C4-2B (cell line): ENCODE data around the gene PCYOX1L.

Experiments
- H3K27ac ChIP-seq: fragments of 450-650 bp; 2 replicates; pipeline ENCODE4 v1.5.1; 2017
- CTCF ChIP-seq: fragments of 450-650 bp; conservative IDR thresholded peaks from 2 replicates; pipeline ENCODE4 v1.5.1; 2017; ENCODE audit warnings: mild to moderate bottlenecking
- ZFX ChIP-seq: fragments of 450-650 bp; IDR thresholded peaks from 2 replicates; pipeline ENCODE4 v1.6.1; 2017

The PCYOX1L gene

DNA sequence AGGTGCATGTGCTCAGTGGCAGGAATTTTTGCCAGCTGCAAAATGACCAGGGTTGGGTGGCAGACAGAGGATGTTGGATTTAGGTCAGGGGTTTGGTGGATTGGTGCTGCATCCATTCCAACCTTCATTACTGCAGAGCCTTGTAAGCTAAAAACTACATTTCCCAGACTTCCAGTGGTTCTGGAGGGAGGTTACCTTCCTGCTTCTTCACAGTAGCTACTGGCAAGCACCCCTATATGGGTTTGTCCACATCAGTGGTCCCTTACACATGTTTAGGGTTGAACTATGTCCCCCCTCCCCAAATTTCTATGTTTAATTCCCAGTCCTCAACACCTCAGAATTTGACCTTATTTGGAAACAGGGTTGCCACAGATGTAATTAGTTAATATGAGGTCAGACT, 41.9 kb downstream of the PCYOX1L start:
- H3K27ac ChIP-seq = no peak overlapping the region
- TF ChIP-seq CTCF = no peak
- no peak for TF ChIP-seq ZFX

DNA sequence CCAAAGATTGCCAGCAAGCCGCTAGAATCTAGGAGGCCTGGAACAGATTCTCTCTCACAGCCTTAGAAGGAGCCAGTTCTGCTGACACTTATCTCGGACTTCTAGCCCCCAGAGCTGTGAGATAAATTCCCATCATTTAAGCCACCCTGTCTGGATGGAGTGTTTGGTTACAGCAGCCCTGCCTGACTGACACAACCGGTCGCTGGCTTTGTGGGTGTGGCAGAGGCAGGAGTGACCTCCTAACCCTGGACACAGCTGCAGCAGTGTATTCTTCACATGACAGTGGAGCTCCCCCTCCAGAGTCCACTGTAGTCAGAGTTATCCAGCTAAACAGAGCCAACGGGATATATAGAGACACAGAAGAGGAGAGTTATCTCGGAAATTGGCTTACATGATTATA, 42.5 kb downstream of the PCYOX1L start:
- H3K27ac ChIP-seq = no peak overlapping the region
- TF ChIP-seq ZFX = no peak
- no peak for TF ChIP-seq CTCF

DNA sequence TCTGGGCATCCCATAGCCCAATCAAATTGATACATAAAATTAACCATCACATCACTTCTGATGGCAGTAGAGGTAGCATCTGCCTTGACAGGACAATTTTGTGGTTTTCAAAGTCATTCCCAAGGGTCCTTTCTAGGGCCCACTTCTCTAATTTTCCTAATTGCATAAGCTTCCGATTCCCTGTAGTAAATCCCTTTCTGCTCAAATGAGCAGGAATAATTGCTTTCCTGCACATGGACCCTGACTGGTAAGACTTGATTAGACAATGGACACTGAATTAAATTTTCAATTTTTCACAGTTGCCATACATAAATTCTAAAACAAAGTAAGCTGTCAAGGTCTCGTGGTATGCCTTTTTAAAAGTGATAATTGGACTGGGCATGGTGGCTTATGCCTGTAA, 43.2 kb downstream of the PCYOX1L start:
- no peak overlapping the region for H3K27ac ChIP-seq
- TF ChIP-seq ZFX = no peak
- no peak for TF ChIP-seq CTCF

- TF ChIP-seq ZFX (no peak), CTCF (no peak)
- H3K27ac ChIP-seq = no peak overlapping the region
Measured at GRCh38 chr5:149402291-149402690, 44.4 kb downstream of the PCYOX1L start.

DNA sequence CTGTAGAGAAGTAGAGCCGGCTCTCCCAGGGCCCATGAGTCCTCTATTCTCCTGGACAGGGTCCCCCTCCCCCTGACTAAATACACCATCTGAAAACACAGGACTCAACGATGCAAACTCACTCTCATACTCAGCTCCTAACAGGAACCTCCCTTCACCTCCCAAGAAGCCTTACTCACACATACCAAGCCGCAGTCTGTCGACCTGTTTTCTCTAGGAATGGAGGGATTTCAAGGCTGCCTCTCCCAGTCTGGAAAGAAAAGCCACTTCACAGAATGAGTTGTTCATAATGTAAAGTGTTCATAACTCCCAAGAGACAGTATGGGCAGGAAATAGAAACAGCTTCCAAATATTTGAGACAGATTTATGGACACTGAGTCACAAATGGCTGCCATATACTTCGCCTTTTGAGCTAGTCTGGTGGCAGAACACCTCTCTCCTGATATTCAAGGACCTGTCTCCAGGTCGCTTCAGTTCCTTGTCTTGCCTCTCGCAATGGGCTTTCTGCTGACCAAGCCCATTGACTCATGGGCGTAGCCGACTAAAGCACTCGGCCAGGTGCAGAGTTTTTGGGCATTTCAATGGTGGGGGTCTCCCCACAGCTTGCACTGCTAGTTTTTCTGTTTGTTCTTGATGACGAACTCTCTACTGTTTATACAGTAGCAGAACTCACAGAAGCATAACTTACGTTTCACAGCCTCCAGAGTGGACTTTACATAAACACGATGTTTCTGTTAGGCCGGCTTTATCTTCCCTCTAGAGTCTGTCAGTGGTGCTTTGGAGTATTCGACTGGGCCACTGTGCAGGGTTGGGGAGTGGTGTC, 46.3 kb downstream of the PCYOX1L start:
- no peak overlapping the region for H3K27ac ChIP-seq
- TF ChIP-seq ZFX = no peak
- no peak for TF ChIP-seq CTCF

DNA sequence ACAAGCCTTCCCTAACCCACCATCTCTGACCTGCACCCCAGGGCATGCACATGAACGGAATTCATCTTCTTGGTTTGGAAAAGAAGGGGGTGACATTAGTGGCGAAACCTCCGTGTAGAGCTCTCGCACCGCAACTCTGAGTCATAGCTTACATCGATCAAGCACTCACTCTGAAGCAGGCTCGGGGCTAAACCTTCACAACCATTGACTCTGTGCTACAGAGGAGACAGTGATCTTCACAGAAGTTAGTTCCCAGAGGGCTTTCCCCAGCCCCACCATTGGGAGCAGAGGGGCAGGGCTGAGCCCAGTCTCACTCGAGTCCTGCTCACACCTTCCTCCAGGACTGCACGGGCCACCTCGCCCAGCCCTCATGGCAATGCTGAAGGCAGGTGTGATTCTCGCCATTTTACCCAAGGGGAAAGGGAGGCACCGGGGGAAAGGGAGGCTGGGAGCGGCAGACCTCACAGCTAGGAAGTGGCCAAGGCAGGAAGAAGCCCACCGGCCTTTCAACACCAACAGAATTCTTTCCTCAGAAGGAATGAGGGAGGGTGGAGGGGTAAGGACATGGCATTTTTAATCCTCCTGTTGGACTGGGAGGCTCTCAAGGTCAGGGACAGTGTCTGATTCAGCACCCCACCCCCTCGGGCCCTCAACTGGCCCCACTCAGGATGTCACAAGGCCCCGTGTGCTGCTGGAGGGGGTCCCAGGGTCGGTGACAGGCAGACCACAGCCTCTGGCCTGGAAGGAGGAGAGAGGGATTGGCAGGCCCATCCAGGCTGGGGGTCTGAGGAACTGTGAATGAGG, 47.1 kb downstream of the PCYOX1L start:
- no peak overlapping the region for H3K27ac ChIP-seq
- TF ChIP-seq CTCF = no peak
- no peak for TF ChIP-seq ZFX

DNA sequence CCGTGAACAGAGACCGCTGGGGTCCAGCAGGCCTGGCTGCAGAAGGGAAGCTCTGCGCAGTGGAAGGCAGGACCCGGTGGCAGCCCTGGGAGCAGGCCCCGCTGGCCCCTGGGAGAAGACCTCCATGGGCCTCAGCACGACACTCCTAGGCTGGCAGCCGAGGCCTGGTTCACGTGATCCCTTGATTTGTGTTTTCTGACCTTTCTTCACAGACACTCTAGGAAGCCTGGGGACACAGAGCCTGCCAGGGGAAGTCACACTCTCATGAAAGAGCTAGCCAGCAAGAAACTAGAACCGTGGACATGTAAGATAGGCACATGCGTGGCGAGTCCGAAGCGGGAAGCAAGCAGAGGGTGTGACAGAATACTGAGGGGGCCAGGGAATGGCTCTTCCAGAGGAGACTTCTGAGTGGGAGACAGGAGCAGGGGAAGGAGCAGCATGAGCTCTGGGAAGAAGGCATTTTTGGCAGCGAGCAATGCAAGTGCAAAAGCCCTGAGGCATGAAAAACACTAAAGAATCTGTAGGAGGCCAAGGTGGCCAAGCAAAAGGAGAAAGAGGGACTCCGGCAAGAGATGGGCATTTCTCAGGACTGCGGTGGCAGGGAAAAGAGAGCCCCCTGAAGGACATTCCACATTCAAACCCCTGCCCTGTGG, 47.8 kb downstream of the PCYOX1L start:
- TF ChIP-seq CTCF = no peak
- no peak for TF ChIP-seq ZFX
- H3K27ac ChIP-seq = no peak overlapping the region
